AG04450 (cell line): Measurements from ENCODE around the gene NDUFS7. TPM values are rescaled to one million over a fixed set of nuclear protein-coding genes. Genes with fewer than 3 reads are reported as not detected.

Experiments
- CTCF ChIA-PET: fragments of 300-600, 350-600 bp; formaldehyde crosslinking; extraction: SDS; loops from one replicate; lab custom pipeline; 2022; ENCODE audit warnings: antibody characterized with exemption, inconsistent platforms; lab: Charles Lee
- POLR2A ChIA-PET: fragments of 350-600 bp; formaldehyde crosslinking; extraction: SDS; loops from one replicate; lab custom pipeline; 2021; ENCODE audit warnings: antibody characterized with exemption, inconsistent platforms; lab: Yijun Ruan, JAX
- DNase-seq: peaks from one replicate; pipeline ENCODE4 v3.0.0-alpha.2; 2011; ENCODE audit warnings: low read depth, low spot score
- H3K27ac ChIP-seq: one replicate; pipeline ENCODE4 v1.5.1; 2012; ENCODE audit warnings: low read depth, low read length, control low read depth
- H3K27me3 ChIP-seq: one replicate; pipeline ENCODE4 v1.6.0; 2012; ENCODE audit warnings: low read length; ENCODE audit not compliant: control insufficient read depth, insufficient read depth
- H3K4me3 ChIP-seq: 2 replicates; pipeline ENCODE4 v1.5.1; 2011; ENCODE audit warnings: mild to moderate bottlenecking, low read depth, low read length, control low read depth
- H3K9me3 ChIP-seq: 2 replicates; pipeline ENCODE4 v1.5.1; 2012; ENCODE audit warnings: low read length; ENCODE audit not compliant: control insufficient read depth, insufficient read depth
- CTCF ChIP-seq: IDR thresholded peaks from 2 replicates; pipeline ENCODE4 v1.5.1; 2011; ENCODE audit warnings: low read depth, low read length, control low read depth, inconsistent platforms
- polyA plus RNA-seq: library from polyadenylated mRNA; depleted of rRNA; stranded (reverse); fragments of >200 nt; gene quantifications from 2 replicates; pipeline ENCODE4 v1.2.3, GENCODE V29; 2011

NDUFS7 gene
- polyA plus RNA-seq, 1 experiment = 26.1 TPM

- CTCF ChIA-PET = no interaction called here
Observed at GRCh38 chr19:1364070-1364704, 19.5 kb upstream of the NDUFS7 start.

GRCh38 chr19:1365319-1366269 lies 18.1 kb upstream of the NDUFS7 start:
- DNase-seq = no peak
- Histone ChIP-seq H3K27me3 (no peaks in the 10 kb centered on the region), H3K9me3 (peaks cover 2% of the 10 kb centered on the region; the same call in 1 of the 2 replicates), H3K27ac (no peak overlapping the region), H3K4me3 (no peak overlapping the region)
- POLR2A ChIA-PET = no interaction called here
- no peak for TF ChIP-seq CTCF
- CTCF ChIA-PET = no interaction called here

More at GRCh38 chr19:1364070-1364704, 19.5 kb upstream of the NDUFS7 start:
- DNase-seq = no peak
- Histone ChIP-seq H3K9me3 (peaks cover 2% of the 10 kb centered on the region; the same call in 1 of the 2 replicates), H3K27me3 (no peaks in the 10 kb centered on the region), H3K4me3 (no peak overlapping the region), H3K27ac (no peak overlapping the region)
- POLR2A ChIA-PET = no interaction called here
- TF ChIP-seq CTCF = peak; percentile 42

- no peak for DNase-seq
Observed at GRCh38 chr19:1366296-1366695, 17.4 kb upstream of the NDUFS7 start.

GRCh38 chr19:1366899-1367870 lies 16.5 kb upstream of the NDUFS7 start:
- no peak for TF ChIP-seq CTCF
- H3K27me3 ChIP-seq = no peaks in the 10 kb centered on the region
- POLR2A ChIA-PET = no interaction called here
- H3K27ac ChIP-seq = no peak overlapping the region
- CTCF ChIA-PET = no interaction called here
- no peak overlapping the region for H3K4me3 ChIP-seq
- no peak for DNase-seq
- H3K9me3 ChIP-seq = peaks cover 1% of the 10 kb centered on the region; the same call in 1 of the 2 replicates

More at GRCh38 chr19:1366296-1366695, 17.4 kb upstream of the NDUFS7 start:
- H3K4me3 ChIP-seq = no peak overlapping the region
- TF ChIP-seq CTCF = no peak
- no peaks in the 10 kb centered on the region for H3K27me3 ChIP-seq
- H3K27ac ChIP-seq = no peak overlapping the region
- ChIA-PET CTCF (no interaction called here), POLR2A (no interaction called here)
- peaks cover 2% of the 10 kb centered on the region; the same call in 1 of the 2 replicates for H3K9me3 ChIP-seq
